IMR-90 (cell line): Measurements from ENCODE around the gene RPL41. TPM values are rescaled to one million over a fixed set of nuclear protein-coding genes. Genes with fewer than 3 reads are reported as not detected.

Source experiments
- BHLHE40 ChIP-seq: fragments of 150-350 bp; IDR thresholded peaks from 2 replicates; pipeline ENCODE4 v1.6.1; 2016; ENCODE audit warnings: mild to moderate bottlenecking, low read depth, low read length
- SMC3 ChIP-seq: fragments of 150-350 bp; IDR thresholded peaks from 2 replicates; pipeline ENCODE4 v1.6.1; 2016; ENCODE audit warnings: low read depth, mild to moderate bottlenecking, antibody characterized with exemption, low read length, moderate library complexity
- polyA plus RNA-seq, 3 experiments: library from polyadenylated mRNA; depleted of rRNA; stranded (reverse); fragments of >200 nt; gene quantifications; 2 replicates each; pipeline ENCODE4 v1.2.3, GENCODE V29; 2012; ENCODE audit warnings: low replicate concordance in 1 of 3
- total RNA-seq: library from RNA; depleted of rRNA; stranded (reverse); fragments of >200 nt; gene quantifications from 2 replicates; pipeline ENCODE4 v1.2.3, GENCODE V29; 2012
- TF ChIP-seq, protein P1 (sequence below): conservative IDR thresholded peaks from 2 replicates; pipeline ENCODE4 v1.5.1; 2012; ENCODE audit warnings: mild to moderate bottlenecking, low read depth, low read length, improper control_type of control experiment

RPL41 gene
- total and polyA plus RNA-seq, 2 of the 4 experiments (the other 2 are of a cell fraction): 1,119 to 9,394 TPM

DNA sequence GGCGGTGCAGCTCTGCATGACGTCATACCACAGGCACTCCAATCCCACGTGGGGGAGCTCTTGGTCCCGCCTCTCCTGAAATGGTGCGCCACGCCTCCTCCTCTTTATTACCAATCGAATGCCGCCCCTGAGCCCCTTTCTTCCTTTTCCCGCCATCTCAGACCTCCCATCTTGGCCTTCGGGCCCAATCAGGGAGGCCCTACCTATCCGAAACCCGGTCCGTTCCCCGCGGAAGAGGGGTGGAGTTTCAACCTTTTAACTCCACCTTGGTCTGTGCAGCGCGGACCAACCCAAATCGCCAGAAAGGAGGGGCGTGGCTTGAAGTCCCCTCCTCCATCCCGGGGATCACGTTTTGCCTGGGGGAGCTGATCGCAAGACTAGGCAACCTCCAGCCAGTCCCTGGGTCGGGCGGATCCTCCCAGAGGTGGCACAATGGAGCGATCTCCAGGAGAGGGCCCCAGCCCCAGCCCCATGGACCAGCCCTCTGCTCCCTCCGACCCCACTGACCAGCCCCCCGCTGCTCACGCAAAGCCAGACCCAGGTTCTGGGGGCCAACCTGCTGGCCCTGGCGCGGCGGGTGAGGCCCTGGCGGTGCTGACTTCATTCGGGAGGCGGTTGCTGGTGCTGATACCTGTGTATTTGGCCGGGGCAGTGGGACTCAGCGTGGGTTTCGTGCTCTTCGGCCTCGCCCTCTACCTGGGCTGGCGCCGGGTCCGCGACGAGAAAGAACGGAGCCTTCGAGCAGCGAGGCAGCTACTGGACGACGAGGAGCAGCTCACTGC lies 11.6 kb downstream of the RPL41 start, which contains the start of gene ESYT1 (continued):
- TF ChIP-seq, protein P1, sequence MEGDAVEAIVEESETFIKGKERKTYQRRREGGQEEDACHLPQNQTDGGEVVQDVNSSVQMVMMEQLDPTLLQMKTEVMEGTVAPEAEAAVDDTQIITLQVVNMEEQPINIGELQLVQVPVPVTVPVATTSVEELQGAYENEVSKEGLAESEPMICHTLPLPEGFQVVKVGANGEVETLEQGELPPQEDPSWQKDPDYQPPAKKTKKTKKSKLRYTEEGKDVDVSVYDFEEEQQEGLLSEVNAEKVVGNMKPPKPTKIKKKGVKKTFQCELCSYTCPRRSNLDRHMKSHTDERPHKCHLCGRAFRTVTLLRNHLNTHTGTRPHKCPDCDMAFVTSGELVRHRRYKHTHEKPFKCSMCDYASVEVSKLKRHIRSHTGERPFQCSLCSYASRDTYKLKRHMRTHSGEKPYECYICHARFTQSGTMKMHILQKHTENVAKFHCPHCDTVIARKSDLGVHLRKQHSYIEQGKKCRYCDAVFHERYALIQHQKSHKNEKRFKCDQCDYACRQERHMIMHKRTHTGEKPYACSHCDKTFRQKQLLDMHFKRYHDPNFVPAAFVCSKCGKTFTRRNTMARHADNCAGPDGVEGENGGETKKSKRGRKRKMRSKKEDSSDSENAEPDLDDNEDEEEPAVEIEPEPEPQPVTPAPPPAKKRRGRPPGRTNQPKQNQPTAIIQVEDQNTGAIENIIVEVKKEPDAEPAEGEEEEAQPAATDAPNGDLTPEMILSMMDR: no peak
- TF ChIP-seq BHLHE40: peak; percentile 95
- no peak for TF ChIP-seq SMC3
